Measurements from ENCODE around the gene FBXO11.

- no peak for TF ChIP-seq ETV6 (conservative IDR thresholded peaks at IDR 0.05 in 1 of 2, IDR thresholded peaks at IDR 0.05 in 1 of 2; ENCODE audit: borderline replicate concordance in 1 of 2, low read depth in 1 of 2)
- no peak for TF ChIP-seq CTCF (IDR thresholded peaks at IDR 0.05 in 2 of 3, conservative IDR thresholded peaks at IDR 0.05 in 1 of 3; ENCODE audit: control insufficient read depth in 2 of 3, extremely low read depth in 1 of 3, insufficient read depth in 1 of 3, low read depth in 3 of 3, low read length in 3 of 3)
- no peak for TF ChIP-seq POLR2AphosphoS5 (IDR thresholded peaks at IDR 0.05; ENCODE audit: low read length)
- no peak for TF ChIP-seq POLR2A (IDR thresholded peaks at IDR 0.05; ENCODE audit: low read depth, low read length)
- no peak for TF ChIP-seq IKZF1 (conservative IDR thresholded peaks at IDR 0.05)
- no peak for TF ChIP-seq ZNF274 (IDR thresholded peaks at IDR 0.05; ENCODE audit: insufficient read depth, insufficient read length)
- TF ChIP-seq EP300 (IDR thresholded peaks at IDR 0.05; ENCODE audit: borderline replicate concordance in 1 of 2, control insufficient read depth in 1 of 2, low read depth in 2 of 2, low read length in 2 of 2) = no peak
- no peak for TF ChIP-seq NRF1 (conservative IDR thresholded peaks at IDR 0.05; ENCODE audit: low read depth, low read length)
- TF ChIP-seq TCF3 (IDR thresholded peaks at IDR 0.05; ENCODE audit: borderline replicate concordance, insufficient read depth, low read depth, low read length) = no peak
- no peak for TF ChIP-seq SIN3A (IDR thresholded peaks at IDR 0.05; ENCODE audit: low read depth, low read length)
- no peak for TF ChIP-seq TCF7 (IDR thresholded peaks at IDR 0.05; ENCODE audit: borderline replicate concordance)
- TF ChIP-seq JUNB (IDR thresholded peaks at IDR 0.05) = no peak
- TF ChIP-seq MXI1 (IDR thresholded peaks at IDR 0.05; ENCODE audit: low read depth, low read length) = no peak
Observed at GRCh38 chr2:47838249-47838648, 68.0 kb downstream of the FBXO11 start.

Data from GM12878 (cell line).